Panc1 (cell line): Measurements from ENCODE around the gene ERN1. TPM values are rescaled to one million over a fixed set of nuclear protein-coding genes. Genes with fewer than 3 reads are reported as not detected.

ENCODE experiments used
- ATAC-seq: fragments of 200-7000 bp; cut with Tn5 transposase; 2 replicates; pipeline ENCODE4 v1.9.1; 2020; ENCODE audit warnings: mild to moderate bottlenecking, moderate library complexity
- BruUV-seq: library from RNA; stranded (reverse); fragments of 400-500 nt; replicated peaks from 2 replicates; lab custom pipeline; 2021; lab: Mats Ljungman, UMichigan
- CTCF ChIA-PET: fragments of 300-600 bp; sonication (Branson Sonifier 250); formaldehyde crosslinking; loops from one replicate; lab custom pipeline; 2022; ENCODE audit warnings: antibody characterized with exemption; lab: Charles Lee
- POLR2A ChIA-PET: fragments of 300-600 bp; sonication (Branson Sonifier 250); formaldehyde crosslinking; loops from one replicate; lab custom pipeline; 2022; ENCODE audit warnings: antibody characterized with exemption; lab: Charles Lee
- DNase-seq: peaks from one replicate; pipeline ENCODE4 v3.0.0-alpha.2; 2010; ENCODE audit warnings: low read depth, low spot score
- H3K27ac ChIP-seq: 2 replicates; pipeline ENCODE4 v1.5.1; 2011; ENCODE audit warnings: mild to moderate bottlenecking, low read length, inconsistent platforms
- H3K27me3 ChIP-seq: fragments of 200-500 bp; sonication (Bioruptor generic); 2 replicates; pipeline ENCODE4 v1.6.0; 2014; ENCODE audit warnings: low read length, inconsistent platforms; ENCODE audit not compliant: control insufficient read depth, insufficient read depth
- H3K36me3 ChIP-seq: fragments of 200-500 bp; sonication (Bioruptor generic); 2 replicates; pipeline ENCODE4 v1.5.1; 2014; ENCODE audit warnings: inconsistent platforms, mild to moderate bottlenecking, low read length, moderate library complexity; ENCODE audit not compliant: control insufficient read depth, insufficient read depth
- H3K4me1 ChIP-seq: 2 replicates; pipeline ENCODE4 v1.5.1; 2011; ENCODE audit warnings: inconsistent platforms, mild to moderate bottlenecking, low read length, moderate library complexity; ENCODE audit not compliant: control insufficient read depth, insufficient read depth
- H3K4me3 ChIP-seq, 2 experiments: 2 replicates each; pipeline ENCODE4 v1.5.1; 2011 to 2012; ENCODE audit warnings: low read depth in 2 of 2, low read length in 2 of 2, mild to moderate bottlenecking in 2 of 2, inconsistent platforms in 1 of 2, moderate library complexity in 1 of 2
- H3K9me3 ChIP-seq: fragments of 200-500 bp; sonication (Bioruptor generic); 2 replicates; pipeline ENCODE4 v1.5.1; 2014; ENCODE audit warnings: low read depth, mild to moderate bottlenecking, inconsistent platforms, low read length, moderate library complexity; ENCODE audit not compliant: control insufficient read depth, insufficient read depth
- POLR2AphosphoS5 ChIP-seq: IDR thresholded peaks from 2 replicates; pipeline ENCODE4 v1.6.1; 2012; ENCODE audit warnings: mild to moderate bottlenecking, low read depth, low read length, moderate library complexity
- SIN3A ChIP-seq: IDR thresholded peaks from 2 replicates; pipeline ENCODE4 v1.6.1; 2012; ENCODE audit warnings: low read depth, mild to moderate bottlenecking, low read length, moderate library complexity, borderline replicate concordance; ENCODE audit not compliant: insufficient read depth
- TCF7L2 ChIP-seq: IDR thresholded peaks from 2 replicates; pipeline ENCODE4 v1.6.1; 2011; ENCODE audit warnings: mild to moderate bottlenecking, low read depth, low read length, inconsistent platforms
- in situ Hi-C: cut with HindIII; loops from 2 replicates; pipeline ENCODE4 v1.10.0; 2016; ENCODE audit warnings: low sequenced_read_pairs, low pct_unique_long_range_greater_than_20kb
- intact Hi-C: fragments of 100-400 bp; cut with micrococcal nuclease; formaldehyde crosslinking; loops from one replicate; pipeline ENCODE4 v1.10.0; 2022; ENCODE audit not compliant: unreplicated experiment
- total RNA-seq: library from RNA; stranded (reverse); gene quantifications from one replicate; pipeline ENCODE4 v1.2.1, GENCODE V29; 2021; ENCODE audit not compliant: unreplicated experiment
- TF ChIP-seq, protein P1 (sequence below): fragments of 450-650 bp; IDR thresholded peaks from 2 replicates; pipeline ENCODE4 v1.5.1; 2017; ENCODE audit warnings: mild to moderate bottlenecking
- TF ChIP-seq, protein P2 (sequence below), 2 experiments: IDR thresholded peaks; 2 replicates each; pipeline ENCODE4 v1.6.1; 2011 to 2012; ENCODE audit warnings: low read depth in 2 of 2, control low read depth in 1 of 2, low read length in 1 of 2, mild to moderate bottlenecking in 1 of 2, moderate library complexity in 1 of 2; ENCODE audit not compliant: insufficient read depth in 1 of 2

ERN1 gene
- total RNA-seq, 1 experiment from 2014 or later, result 12.1 TPM

DNA sequence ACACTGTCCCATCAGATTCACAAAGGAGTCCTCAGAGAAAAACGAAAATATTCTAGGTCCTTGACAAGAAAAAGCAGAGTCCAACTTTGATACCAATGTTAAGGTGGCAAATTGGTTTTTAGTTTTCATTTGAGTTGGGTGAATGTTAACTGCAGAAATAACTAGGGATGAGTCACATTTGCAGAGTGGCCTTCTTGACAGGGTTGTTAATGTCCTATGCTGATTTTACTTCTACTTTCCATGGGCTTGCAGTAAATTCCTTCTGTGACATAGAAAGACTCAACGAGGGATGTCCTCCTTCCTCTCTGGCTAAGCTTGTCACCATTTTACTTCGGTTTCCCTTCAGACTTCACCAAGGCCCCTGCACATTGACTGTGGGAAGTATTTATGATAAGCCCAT lies 62.3 kb downstream of the ERN1 start:
- Histone ChIP-seq H3K27me3 (no peaks in the 10 kb centered on the region), H3K4me1 (no peaks in the 10 kb centered on the region), H3K36me3 (no peaks in the 10 kb centered on the region), H3K27ac (no peak overlapping the region), H3K4me3 (no peak overlapping the region), H3K9me3 (no peaks in the 10 kb centered on the region; the same call in 1 of the 2 replicates)
- ATAC-seq (no peak), DNase-seq (no peak)
- TF ChIP-seq POLR2AphosphoS5 (no peak), TCF7L2 (no peak), SIN3A (no peak)
- TF ChIP-seq, protein P1, sequence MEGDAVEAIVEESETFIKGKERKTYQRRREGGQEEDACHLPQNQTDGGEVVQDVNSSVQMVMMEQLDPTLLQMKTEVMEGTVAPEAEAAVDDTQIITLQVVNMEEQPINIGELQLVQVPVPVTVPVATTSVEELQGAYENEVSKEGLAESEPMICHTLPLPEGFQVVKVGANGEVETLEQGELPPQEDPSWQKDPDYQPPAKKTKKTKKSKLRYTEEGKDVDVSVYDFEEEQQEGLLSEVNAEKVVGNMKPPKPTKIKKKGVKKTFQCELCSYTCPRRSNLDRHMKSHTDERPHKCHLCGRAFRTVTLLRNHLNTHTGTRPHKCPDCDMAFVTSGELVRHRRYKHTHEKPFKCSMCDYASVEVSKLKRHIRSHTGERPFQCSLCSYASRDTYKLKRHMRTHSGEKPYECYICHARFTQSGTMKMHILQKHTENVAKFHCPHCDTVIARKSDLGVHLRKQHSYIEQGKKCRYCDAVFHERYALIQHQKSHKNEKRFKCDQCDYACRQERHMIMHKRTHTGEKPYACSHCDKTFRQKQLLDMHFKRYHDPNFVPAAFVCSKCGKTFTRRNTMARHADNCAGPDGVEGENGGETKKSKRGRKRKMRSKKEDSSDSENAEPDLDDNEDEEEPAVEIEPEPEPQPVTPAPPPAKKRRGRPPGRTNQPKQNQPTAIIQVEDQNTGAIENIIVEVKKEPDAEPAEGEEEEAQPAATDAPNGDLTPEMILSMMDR, result no peak
- TF ChIP-seq, protein P2, sequence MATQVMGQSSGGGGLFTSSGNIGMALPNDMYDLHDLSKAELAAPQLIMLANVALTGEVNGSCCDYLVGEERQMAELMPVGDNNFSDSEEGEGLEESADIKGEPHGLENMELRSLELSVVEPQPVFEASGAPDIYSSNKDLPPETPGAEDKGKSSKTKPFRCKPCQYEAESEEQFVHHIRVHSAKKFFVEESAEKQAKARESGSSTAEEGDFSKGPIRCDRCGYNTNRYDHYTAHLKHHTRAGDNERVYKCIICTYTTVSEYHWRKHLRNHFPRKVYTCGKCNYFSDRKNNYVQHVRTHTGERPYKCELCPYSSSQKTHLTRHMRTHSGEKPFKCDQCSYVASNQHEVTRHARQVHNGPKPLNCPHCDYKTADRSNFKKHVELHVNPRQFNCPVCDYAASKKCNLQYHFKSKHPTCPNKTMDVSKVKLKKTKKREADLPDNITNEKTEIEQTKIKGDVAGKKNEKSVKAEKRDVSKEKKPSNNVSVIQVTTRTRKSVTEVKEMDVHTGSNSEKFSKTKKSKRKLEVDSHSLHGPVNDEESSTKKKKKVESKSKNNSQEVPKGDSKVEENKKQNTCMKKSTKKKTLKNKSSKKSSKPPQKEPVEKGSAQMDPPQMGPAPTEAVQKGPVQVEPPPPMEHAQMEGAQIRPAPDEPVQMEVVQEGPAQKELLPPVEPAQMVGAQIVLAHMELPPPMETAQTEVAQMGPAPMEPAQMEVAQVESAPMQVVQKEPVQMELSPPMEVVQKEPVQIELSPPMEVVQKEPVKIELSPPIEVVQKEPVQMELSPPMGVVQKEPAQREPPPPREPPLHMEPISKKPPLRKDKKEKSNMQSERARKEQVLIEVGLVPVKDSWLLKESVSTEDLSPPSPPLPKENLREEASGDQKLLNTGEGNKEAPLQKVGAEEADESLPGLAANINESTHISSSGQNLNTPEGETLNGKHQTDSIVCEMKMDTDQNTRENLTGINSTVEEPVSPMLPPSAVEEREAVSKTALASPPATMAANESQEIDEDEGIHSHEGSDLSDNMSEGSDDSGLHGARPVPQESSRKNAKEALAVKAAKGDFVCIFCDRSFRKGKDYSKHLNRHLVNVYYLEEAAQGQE (IDR thresholded peaks at IDR 0.05; ENCODE audit: insufficient read depth in 1 of 2, low read depth in 2 of 2, low read length in 1 of 2), result no peak
- CTCF ChIA-PET, result interaction anchor here (0.7 kb wide), 1 partner anchor 39 kb away, joined by 3 read pairs; no protein-coding TSS in a partner anchor
- in situ Hi-C loops, result no loop called here
- intact Hi-C loops, result loop anchor here (10.0 kb wide), 1 partner anchor 67 kb away; the partner anchor contains the start of gene ERN1
- no TSS peak for BruUV-seq
- POLR2A ChIA-PET, result no interaction called here

DNA sequence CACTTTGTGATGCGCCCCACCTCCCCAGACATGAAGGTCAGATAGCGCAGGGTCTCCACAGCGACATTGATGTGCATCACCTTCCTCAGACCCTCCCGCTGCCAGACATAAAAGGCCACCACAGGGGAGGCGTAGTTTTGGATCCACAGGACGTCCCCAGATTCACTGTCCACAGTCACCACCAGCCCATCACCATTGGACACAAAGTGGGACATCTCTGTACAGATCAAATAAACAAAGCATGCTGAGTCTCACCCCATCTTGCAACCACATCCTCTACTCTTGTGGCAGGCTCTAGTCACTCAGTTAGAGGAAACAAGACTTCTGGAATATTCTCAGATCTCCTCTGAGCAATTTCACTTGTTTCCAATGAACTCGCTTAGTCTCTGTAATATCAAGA lies 63.2 kb downstream of the ERN1 start:
- DNase-seq, result no peak
- Histone ChIP-seq H3K9me3 (no peaks in the 10 kb centered on the region; the same call in 1 of the 2 replicates), H3K4me1 (no peaks in the 10 kb centered on the region), H3K4me3 (no peak overlapping the region), H3K27me3 (no peaks in the 10 kb centered on the region), H3K36me3 (no peaks in the 10 kb centered on the region), H3K27ac (no peak overlapping the region)
- no TSS peak for BruUV-seq
- in situ Hi-C loops, result no loop called here
- CTCF ChIA-PET, result interaction anchor here (0.7 kb wide), 2 partner anchors 38 to 67 kb away, joined by 3 to 4 read pairs; no protein-coding TSS in a partner anchor
- TF ChIP-seq TCF7L2, result no peak
- TF ChIP-seq, protein P1, result no peak
- TF ChIP-seq, protein P2 (IDR thresholded peaks at IDR 0.05; ENCODE audit: insufficient read depth in 1 of 2, low read depth in 2 of 2, low read length in 1 of 2), result no peak
- TF ChIP-seq SIN3A, result no peak
- no peak for TF ChIP-seq POLR2AphosphoS5
- no peak for ATAC-seq
- intact Hi-C loops, result loop anchor here (10.0 kb wide), 1 partner anchor 68 kb away; the partner anchor contains the start of gene ERN1
- POLR2A ChIA-PET, result no interaction called here
